A549 (cell line): ENCODE data around the gene BRSK2. TPM values are rescaled to one million over a fixed set of nuclear protein-coding genes. Genes with fewer than 3 reads are reported as not detected.

Source experiments
- ATAC-seq, 2 experiments: fragments of 200-7000 bp in 1 of 2; fragments of >200 bp in 1 of 2; cut with Nextera tagmentation in 1 of 2; cut with Tn5 transposase in 1 of 2; 3 replicates each; pipeline versions ENCODE4 v1.8.0 to v1.9.1; 2018 to 2020; ENCODE audit warnings: mild to moderate bottlenecking in 1 of 2, moderate library complexity in 1 of 2
- CTCF ChIA-PET: fragments of 300-600 bp; sonication (Branson Sonifier 250); formaldehyde crosslinking; extraction: SDS; loops from one replicate; lab custom pipeline; 2021; ENCODE audit warnings: antibody characterized with exemption, inconsistent platforms; lab: Yijun Ruan, JAX
- POLR2A ChIA-PET: fragments of 350-600 bp; formaldehyde crosslinking; extraction: SDS; loops from one replicate; lab custom pipeline; 2021; ENCODE audit warnings: antibody characterized with exemption, inconsistent platforms; lab: Yijun Ruan, JAX
- DNase-seq, 2 experiments: peaks; one replicate each; pipeline versions ENCODE4 v3.0.0 to v3.0.0-alpha.2; 2011 to 2016; ENCODE audit warnings: low read depth in 1 of 2, low spot score in 1 of 2
- FAIRE-seq: peaks from 2 replicates; lab custom pipeline; 2011; peaks lifted over from hg19 to GRCh38; lab: Jason Lieb, UNC
- H3K27ac ChIP-seq, 2 experiments: fragments of >200 bp; sonication (Bioruptor Twin); formaldehyde crosslinking; 3 replicates each; pipeline ENCODE4 v1.5.1; 2016 to 2017
- H3K4me1 ChIP-seq: fragments of >200 bp; sonication (Bioruptor Twin); formaldehyde crosslinking; 3 replicates; pipeline ENCODE4 v1.6.1; 2016
- H3K4me2 ChIP-seq: fragments of >200 bp; sonication (Bioruptor Twin); formaldehyde crosslinking; 3 replicates; pipeline ENCODE4 v1.6.1; 2016
- H3K4me3 ChIP-seq: fragments of >200 bp; sonication (Bioruptor Twin); formaldehyde crosslinking; 3 replicates; pipeline ENCODE4 v1.5.1; 2016
- H3K9me3 ChIP-seq: fragments of >200 bp; sonication (Bioruptor Twin); formaldehyde crosslinking; 3 replicates; pipeline ENCODE4 v1.6.1; 2016
- BHLHE40 ChIP-seq: IDR thresholded peaks from 2 replicates; pipeline ENCODE4 v1.6.1; 2012; ENCODE audit warnings: low read depth, low read length, inconsistent platforms
- CBX2 ChIP-seq: fragments of 200-600 bp; sonication (generic); IDR thresholded peaks from 2 replicates; pipeline ENCODE4 v1.6.1; 2016; ENCODE audit warnings: low read depth, mild to moderate bottlenecking, borderline replicate concordance
- CEBPB ChIP-seq, 2 experiments: fragments of >200 bp in 1 of 2; sonication (Bioruptor Twin) in 1 of 2; formaldehyde crosslinking in 1 of 2; IDR thresholded peaks; 2 replicates each; pipeline ENCODE4 v1.6.1; 2012 to 2016
- CHD2 ChIP-seq: fragments of 150-350 bp; IDR thresholded peaks from 2 replicates; pipeline ENCODE4 v1.6.1; 2014; ENCODE audit warnings: low read length; ENCODE audit not compliant: partially characterized antibody
- EHMT2 ChIP-seq: fragments of 200-600 bp; sonication (generic); IDR thresholded peaks from 2 replicates; pipeline ENCODE4 v1.6.1; 2016; ENCODE audit warnings: antibody characterized with exemption, low read depth, mild to moderate bottlenecking, moderate library complexity
- ESRRA ChIP-seq: fragments of 150-350 bp; IDR thresholded peaks from 2 replicates; pipeline ENCODE4 v1.6.1; 2014; ENCODE audit warnings: mild to moderate bottlenecking, low read length, borderline replicate concordance
- FOSL2 ChIP-seq, 2 experiments: fragments of 450-650 bp in 1 of 2; fragments of >200 bp in 1 of 2; sonication (Bioruptor Twin) in 1 of 2; formaldehyde crosslinking; IDR thresholded peaks; 2 replicates each; pipeline versions ENCODE4 v1.5.0 to v1.6.1; 2016 to 2020; ENCODE audit warnings: mild to moderate bottlenecking in 1 of 2, moderate library complexity in 1 of 2
- HOXA7 ChIP-seq: fragments of 250-450 bp; sonication (Bioruptor Pico); IDR thresholded peaks from 2 replicates; pipeline ENCODE4 v1.5.0; 2020; ENCODE audit warnings: mild to moderate bottlenecking, moderate library complexity
- JUN ChIP-seq, 2 experiments: fragments of >200 bp; sonication (Bioruptor Twin); formaldehyde crosslinking; IDR thresholded peaks; 2 replicates in 1 of 2; 3 replicates in 1 of 2; pipeline ENCODE4 v1.6.1; 2016 to 2017
- JUNB ChIP-seq: fragments of >200 bp; sonication (Bioruptor Twin); formaldehyde crosslinking; IDR thresholded peaks from 2 replicates; pipeline ENCODE4 v1.6.1; 2016
- KDM5A ChIP-seq: fragments of 200-600 bp; sonication (generic); IDR thresholded peaks from 2 replicates; pipeline ENCODE4 v1.6.1; 2016; ENCODE audit warnings: antibody characterized with exemption, mild to moderate bottlenecking
- MAZ ChIP-seq: fragments of 150-350 bp; IDR thresholded peaks from 2 replicates; pipeline ENCODE4 v1.6.1; 2014; ENCODE audit warnings: antibody characterized with exemption, low read depth, low read length, borderline replicate concordance
- NPAS2 ChIP-seq: fragments of 250-450 bp; sonication (Bioruptor Pico); IDR thresholded peaks from 2 replicates; pipeline ENCODE4 v1.8.0; 2022; ENCODE audit warnings: mild to moderate bottlenecking, moderate library complexity, borderline replicate concordance
- PHF8 ChIP-seq: fragments of 200-600 bp; sonication (generic); IDR thresholded peaks from 2 replicates; pipeline ENCODE4 v1.6.1; 2016; ENCODE audit warnings: low read depth, mild to moderate bottlenecking, antibody characterized with exemption, moderate library complexity, borderline replicate concordance
- POLR2A ChIP-seq: IDR thresholded peaks from 2 replicates; pipeline ENCODE4 v1.6.1; 2012; ENCODE audit warnings: mild to moderate bottlenecking, low read length
- POLR2AphosphoS2 ChIP-seq: conservative IDR thresholded peaks from 2 replicates; pipeline ENCODE4 v1.6.1; 2012; ENCODE audit warnings: low read length, improper control_type of control experiment, inconsistent platforms
- RARB ChIP-seq: fragments of 250-450 bp; sonication (Bioruptor Pico); IDR thresholded peaks from 2 replicates; pipeline ENCODE4 v1.8.0; 2021; ENCODE audit warnings: mild to moderate bottlenecking, moderate library complexity
- RCOR1 ChIP-seq: fragments of 150-350 bp; IDR thresholded peaks from 2 replicates; pipeline ENCODE4 v1.6.1; 2014; ENCODE audit warnings: antibody characterized with exemption, low read length, low read depth
- RFX5 ChIP-seq: fragments of 450-650 bp; IDR thresholded peaks from 2 replicates; pipeline ENCODE4 v1.7.1; 2014; ENCODE audit warnings: antibody characterized with exemption, mild to moderate bottlenecking, moderate library complexity
- SMC3 ChIP-seq: fragments of >200 bp; sonication (Bioruptor Twin); formaldehyde crosslinking; IDR thresholded peaks from 3 replicates; pipeline ENCODE4 v1.6.1; 2018; ENCODE audit warnings: inconsistent platforms
- SREBF2 ChIP-seq: fragments of 450-650 bp; IDR thresholded peaks from 2 replicates; pipeline ENCODE4 v1.6.1; 2014; ENCODE audit warnings: mild to moderate bottlenecking, moderate library complexity
- ZC3H11A ChIP-seq: fragments of 450-650 bp; IDR thresholded peaks from 2 replicates; pipeline ENCODE4 v1.6.1; 2014; ENCODE audit warnings: antibody characterized with exemption, mild to moderate bottlenecking
- ZFP36 ChIP-seq: fragments of 450-650 bp; IDR thresholded peaks from 2 replicates; pipeline ENCODE4 v1.6.1; 2014; ENCODE audit warnings: borderline replicate concordance; ENCODE audit not compliant: partially characterized antibody
- WGBS: methylation state at CpG from one replicate; pipeline ENCODE4 v1.1.6; 2017; ENCODE audit errors: missing lambda C conversion rate; 5-methylcytosine and 5-hydroxymethylcytosine counted together
- polyA plus RNA-seq, 4 experiments: library from polyadenylated mRNA; depleted of rRNA in 3 of 4; stranded (reverse); fragments of >200 nt; fragmentation: RNase III in 1 of 4; extraction: RNeasy Plus Mini Kit Qiagen cat#74134 plus additional on column Dnase treatment in 1 of 4; gene quantifications; 2 replicates in 3 of 4; 3 replicates in 1 of 4; pipeline ENCODE4 v1.2.3, GENCODE V29; 2011 to 2017
- TF ChIP-seq, protein P1 (sequence below): fragments of >200 bp; sonication (Bioruptor Twin); formaldehyde crosslinking; IDR thresholded peaks from 2 replicates; pipeline ENCODE4 v1.6.1; 2016
- TF ChIP-seq, protein P2 (sequence below): fragments of >200 bp; sonication (Bioruptor Twin); formaldehyde crosslinking; IDR thresholded peaks from 3 replicates; pipeline ENCODE4 v1.5.1; 2016
- TF ChIP-seq, protein P3 (sequence below): fragments of >200 bp; sonication (Bioruptor Twin); formaldehyde crosslinking; IDR thresholded peaks from 3 replicates; pipeline ENCODE4 v1.6.1; 2016

Gene BRSK2
- polyA plus RNA-seq, 2 of the 4 experiments (the other 2 are of a cell fraction), result 3.8 to 10.1 TPM

GRCh38 chr11:1487851-1488574, 98.3 kb downstream of the BRSK2 start:
- Histone ChIP-seq H3K4me2 (no peak overlapping the region), H3K4me3 (no peak overlapping the region), H3K4me1 (no peaks in the 10 kb centered on the region), H3K27ac (no peak overlapping the region), H3K9me3 (no peaks in the 10 kb centered on the region)
- ChIA-PET POLR2A (no interaction called here), CTCF (interaction anchor here (2.0 kb wide), 1 partner anchor 27 kb away, joined by 6 read pairs; no protein-coding TSS in a partner anchor)
- peak in 1 of 2 experiments; percentile 39; a peak in 3 of 6 replicates for ATAC-seq
- no peak for DNase-seq
- FAIRE-seq, result no peak
- TF ChIP-seq ESRRA (no peak), PHF8 (no peak), SMC3 (no peak), CBX2 (no peak), CEBPB (IDR thresholded peaks at IDR 0.05) (no peak), NPAS2 (CRISPR knock-in tag) (no peak), KDM5A (no peak), JUN (IDR thresholded peaks at IDR 0.05) (no peak), MAZ (no peak), ZFP36 (no peak), RARB (CRISPR knock-in tag) (no peak), SREBF2 (no peak), EHMT2 (no peak), POLR2A (no peak), JUNB (no peak), RCOR1 (no peak), RFX5 (no peak), ZC3H11A (no peak)
- TF ChIP-seq, protein P1, sequence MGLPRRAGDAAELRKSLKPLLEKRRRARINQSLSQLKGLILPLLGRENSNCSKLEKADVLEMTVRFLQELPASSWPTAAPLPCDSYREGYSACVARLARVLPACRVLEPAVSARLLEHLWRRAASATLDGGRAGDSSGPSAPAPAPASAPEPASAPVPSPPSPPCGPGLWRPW, result no peak
- TF ChIP-seq, protein P2, sequence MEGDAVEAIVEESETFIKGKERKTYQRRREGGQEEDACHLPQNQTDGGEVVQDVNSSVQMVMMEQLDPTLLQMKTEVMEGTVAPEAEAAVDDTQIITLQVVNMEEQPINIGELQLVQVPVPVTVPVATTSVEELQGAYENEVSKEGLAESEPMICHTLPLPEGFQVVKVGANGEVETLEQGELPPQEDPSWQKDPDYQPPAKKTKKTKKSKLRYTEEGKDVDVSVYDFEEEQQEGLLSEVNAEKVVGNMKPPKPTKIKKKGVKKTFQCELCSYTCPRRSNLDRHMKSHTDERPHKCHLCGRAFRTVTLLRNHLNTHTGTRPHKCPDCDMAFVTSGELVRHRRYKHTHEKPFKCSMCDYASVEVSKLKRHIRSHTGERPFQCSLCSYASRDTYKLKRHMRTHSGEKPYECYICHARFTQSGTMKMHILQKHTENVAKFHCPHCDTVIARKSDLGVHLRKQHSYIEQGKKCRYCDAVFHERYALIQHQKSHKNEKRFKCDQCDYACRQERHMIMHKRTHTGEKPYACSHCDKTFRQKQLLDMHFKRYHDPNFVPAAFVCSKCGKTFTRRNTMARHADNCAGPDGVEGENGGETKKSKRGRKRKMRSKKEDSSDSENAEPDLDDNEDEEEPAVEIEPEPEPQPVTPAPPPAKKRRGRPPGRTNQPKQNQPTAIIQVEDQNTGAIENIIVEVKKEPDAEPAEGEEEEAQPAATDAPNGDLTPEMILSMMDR, result no peak
- WGBS, result 94% methylated on average over 19 of the region's 23 CpGs

DNA sequence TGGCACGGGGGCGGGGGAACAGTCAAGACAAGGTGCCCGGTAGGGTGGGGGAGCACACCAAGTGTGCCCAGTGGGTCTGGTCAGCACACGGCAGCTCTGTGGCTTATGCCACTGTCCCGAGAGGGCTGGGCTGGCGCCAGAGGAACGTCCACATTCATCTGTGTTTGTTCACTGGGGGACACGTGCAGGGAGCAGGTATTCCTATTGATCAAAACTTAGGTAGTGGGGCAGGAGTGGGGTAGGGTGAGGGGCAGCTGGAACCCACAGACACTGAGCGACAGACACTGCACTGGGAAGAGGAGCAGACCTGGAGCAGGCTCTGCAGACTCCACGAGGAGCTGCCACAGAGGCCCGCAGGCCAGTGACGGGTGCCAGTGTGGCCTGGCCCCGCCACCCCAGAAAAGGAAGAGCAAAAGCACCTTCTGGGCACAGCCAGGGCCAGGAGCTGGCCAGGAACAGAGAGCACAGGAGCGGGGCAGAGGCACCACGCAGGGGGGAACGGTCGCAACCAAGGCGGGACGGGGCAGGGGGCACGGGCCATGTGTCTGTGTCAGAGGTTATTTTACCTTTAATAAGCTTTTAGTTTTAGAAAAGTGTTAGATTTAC, 98.9 kb downstream of the BRSK2 start:
- Histone ChIP-seq H3K4me2 (no peak overlapping the region), H3K4me3 (no peak overlapping the region), H3K9me3 (no peaks in the 10 kb centered on the region), H3K4me1 (no peaks in the 10 kb centered on the region), H3K27ac (no peak overlapping the region)
- FAIRE-seq (no peak), DNase-seq (no peak), ATAC-seq (no peak)
- POLR2A ChIA-PET, result no interaction called here
- WGBS, result 84% methylated on average over 15 of the region's 20 CpGs
- CTCF ChIA-PET, result interaction anchor here (0.8 to 2.0 kb wide), 4 partner anchors 9 to 86 kb away, joined by 3 to 6 read pairs (median 3); no protein-coding TSS in a partner anchor
- TF ChIP-seq BHLHE40 (no peak), KDM5A (no peak), CHD2 (no peak), MAZ (no peak), SREBF2 (no peak), POLR2AphosphoS2 (no peak), FOSL2 (IDR thresholded peaks at IDR 0.05) (no peak), FOSL2 (CRISPR knock-in tag; IDR thresholded peaks at IDR 0.05) (no peak), HOXA7 (CRISPR knock-in tag) (no peak), ZC3H11A (no peak)
- TF ChIP-seq, protein P3, sequence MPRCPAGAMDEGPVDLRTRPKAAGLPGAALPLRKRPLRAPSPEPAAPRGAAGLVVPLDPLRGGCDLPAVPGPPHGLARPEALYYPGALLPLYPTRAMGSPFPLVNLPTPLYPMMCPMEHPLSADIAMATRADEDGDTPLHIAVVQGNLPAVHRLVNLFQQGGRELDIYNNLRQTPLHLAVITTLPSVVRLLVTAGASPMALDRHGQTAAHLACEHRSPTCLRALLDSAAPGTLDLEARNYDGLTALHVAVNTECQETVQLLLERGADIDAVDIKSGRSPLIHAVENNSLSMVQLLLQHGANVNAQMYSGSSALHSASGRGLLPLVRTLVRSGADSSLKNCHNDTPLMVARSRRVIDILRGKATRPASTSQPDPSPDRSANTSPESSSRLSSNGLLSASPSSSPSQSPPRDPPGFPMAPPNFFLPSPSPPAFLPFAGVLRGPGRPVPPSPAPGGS, result no peak
